ENCODE data around the gene PALLD. TPM values are rescaled to one million over a fixed set of nuclear protein-coding genes. Genes with fewer than 3 reads are reported as not detected.

Gene PALLD
- total and polyA plus RNA-seq, 2 donors (not counting 3 experiments of a cell fraction or from before 2014, with no cell fraction given), result 13.4 to 48.2 TPM

DNA sequence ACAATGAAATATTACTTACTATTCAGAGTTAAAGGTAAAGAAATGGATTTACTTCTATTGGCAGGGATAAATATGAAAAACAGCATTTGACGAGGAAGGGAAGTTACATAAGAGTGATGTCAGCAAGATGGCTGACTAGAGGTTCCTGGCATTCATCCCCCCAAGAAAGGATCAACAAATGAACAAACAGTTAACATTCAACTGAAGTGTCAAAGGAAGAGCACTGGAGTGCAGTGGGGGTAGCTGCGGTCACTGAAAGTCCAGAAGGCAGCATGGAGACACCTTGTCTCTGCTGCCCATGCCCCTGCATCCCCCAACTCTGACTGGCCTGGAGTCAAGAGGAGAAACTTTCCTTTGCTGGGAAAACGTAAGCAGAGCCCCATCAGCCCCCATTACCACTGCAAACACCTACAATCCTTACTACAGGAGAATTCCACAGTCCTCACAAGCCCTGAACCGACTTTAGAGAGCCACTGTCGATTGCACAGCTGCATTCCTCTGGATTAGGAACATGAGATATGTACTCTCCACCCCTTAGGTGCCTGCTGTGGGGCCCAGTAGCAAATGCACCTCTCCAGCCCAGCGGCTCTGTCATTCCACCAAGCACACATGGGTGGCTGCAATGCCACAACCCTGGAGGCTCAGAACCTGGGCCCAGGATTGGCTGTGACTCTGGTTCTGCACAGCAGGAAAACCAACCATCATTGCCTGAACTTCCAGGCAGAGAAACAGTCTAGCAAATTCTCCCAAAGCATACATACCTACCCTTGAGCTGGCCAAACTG is 433.8 kb downstream of the PALLD start:
- H3K9me3 ChIP-seq (replicated peaks; ENCODE audit: control insufficient read depth, insufficient read depth, low read length), result no peaks in the 10 kb centered on the region
- no peak overlapping the region for H3K27ac ChIP-seq (ENCODE audit: insufficient read depth, low read depth, low read length)
- H3K9me1 ChIP-seq (replicated peaks; ENCODE audit: control insufficient read depth, extremely low read depth, insufficient read depth, low read length), result no peaks in the 10 kb centered on the region
- CTCF ChIA-PET, result interaction anchor here (1.9 kb wide), 1 partner anchor 9 kb away, joined by 6 read pairs; no protein-coding TSS in a partner anchor
- peaks cover 10 to 13% of the 10 kb centered on the region in 2 experiments for H3K36me3 ChIP-seq (ENCODE audit: control insufficient read depth in 2 of 2, extremely low read depth in 1 of 2, insufficient read depth in 2 of 2, low read length in 2 of 2)
- H3K4me3 ChIP-seq (replicated peaks in 1 of 3; ENCODE audit: insufficient read depth in 1 of 3, low read depth in 1 of 3, low read length in 3 of 3), result no peak overlapping the region
- no peaks in the 10 kb centered on the region for H4K20me1 ChIP-seq (replicated peaks; ENCODE audit: control insufficient read depth, extremely low read depth, insufficient read depth, low read length)
- BruUV-seq (replicated peaks), result no TSS peak
- H3K4me1 ChIP-seq (ENCODE audit: control insufficient read depth, extremely low read depth, insufficient read depth, low read length), result no peaks in the 10 kb centered on the region
- H3K9ac ChIP-seq (replicated peaks; ENCODE audit: extremely low read depth, insufficient read depth, low read length), result no peak overlapping the region
- POLR2A ChIA-PET, result no interaction called here
- no peak overlapping the region for H2AFZ ChIP-seq (ENCODE audit: low read depth, low read length)
- H3K4me2 ChIP-seq (ENCODE audit: insufficient read depth, low read length), result no peak overlapping the region
- intact Hi-C loops (cut with micrococcal nuclease) (no loop called here), dilution Hi-C loops (cut with MboI; ENCODE audit: extremely low pct_ligation_motif_present, low sequenced_read_pairs) (no loop called here)
- FAIRE-seq, result no peak
- no peak for TF ChIP-seq GATA2 (IDR thresholded peaks at IDR 0.05; ENCODE audit: insufficient read depth, insufficient read length, low read depth, low read length)
- no peak for TF ChIP-seq FOS (IDR thresholded peaks at IDR 0.05; ENCODE audit: borderline replicate concordance, insufficient read depth, low read length)
- TF ChIP-seq, protein P1, sequence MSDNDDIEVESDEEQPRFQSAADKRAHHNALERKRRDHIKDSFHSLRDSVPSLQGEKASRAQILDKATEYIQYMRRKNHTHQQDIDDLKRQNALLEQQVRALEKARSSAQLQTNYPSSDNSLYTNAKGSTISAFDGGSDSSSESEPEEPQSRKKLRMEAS (IDR thresholded peaks at IDR 0.05; ENCODE audit: insufficient read depth, insufficient read length), result no peak
- no peak for TF ChIP-seq EZH2 (IDR thresholded peaks at IDR 0.05; ENCODE audit: borderline replicate concordance, low read depth, low read length, severe bottlenecking)
- no peak for TF ChIP-seq POLR2AphosphoS5 (IDR thresholded peaks at IDR 0.05; ENCODE audit: insufficient read depth, low read depth, low read length)
- TF ChIP-seq CTCF (IDR thresholded peaks at IDR 0.05; ENCODE audit: extremely low read depth in 1 of 2, insufficient read depth in 1 of 2, low read depth in 1 of 2, low read length in 2 of 2), result no peak
- TF ChIP-seq MYC (IDR thresholded peaks at IDR 0.05; ENCODE audit: low read depth, low read length), result no peak
- TF ChIP-seq JUN (IDR thresholded peaks at IDR 0.05; ENCODE audit: borderline replicate concordance, insufficient read depth, insufficient read length, low read depth), result no peak
- no peak for TF ChIP-seq POLR2A (IDR thresholded peaks at IDR 0.05; ENCODE audit: low read depth, low read length)
- no peaks in the 10 kb centered on the region for H3K79me2 ChIP-seq (ENCODE audit: control insufficient read depth, insufficient read depth, low read length)
- H3K27me3 ChIP-seq (ENCODE audit: control insufficient read depth in 2 of 2, insufficient read depth in 2 of 2, low read length in 2 of 2), result no peaks in the 10 kb centered on the region
- DNase-seq (ENCODE audit: low read depth, low spot score), result no peak

All from endothelial cell of umbilical vein (primary cell).